GM12878 (cell line): ENCODE measurements around the gene RBM48.
"Not testable (repeated sequence)": the region's sequence is repeated elsewhere in the genome, so short reads cannot be mapped to it uniquely, and the experiment has no call there.

Experiments
- CEBPB ChIP-seq, 2 experiments: fragments of 150-350 bp in 1 of 2; IDR thresholded peaks; 2 replicates each; pipeline ENCODE4 v1.6.1; 2012 to 2014; ENCODE audit warnings: low read depth in 2 of 2, low read length in 2 of 2, borderline replicate concordance in 1 of 2, inconsistent platforms in 1 of 2
- CREB1 ChIP-seq: IDR thresholded peaks from 2 replicates; pipeline ENCODE4 v1.6.1; 2012; ENCODE audit warnings: low read depth, mild to moderate bottlenecking, inconsistent platforms
- EP300 ChIP-seq, 2 experiments: fragments of 150-350 bp in 1 of 2; IDR thresholded peaks; 2 replicates each; pipeline ENCODE4 v1.6.1; 2011 to 2012; ENCODE audit warnings: low read depth in 2 of 2, low read length in 2 of 2, borderline replicate concordance in 1 of 2, improper control_type of control experiment in 1 of 2, inconsistent platforms in 1 of 2; ENCODE audit not compliant: control insufficient read depth in 1 of 2
- JUND ChIP-seq: IDR thresholded peaks from 2 replicates; pipeline ENCODE4 v1.6.1; 2012; ENCODE audit warnings: low read depth, mild to moderate bottlenecking, low read length, improper control_type of control experiment, moderate library complexity
- MXI1 ChIP-seq: fragments of 150-350 bp; IDR thresholded peaks from 2 replicates; pipeline ENCODE4 v1.6.1; 2011; ENCODE audit warnings: low read depth, mild to moderate bottlenecking, inconsistent platforms, low read length, improper control_type of control experiment
- POLR2A ChIP-seq: IDR thresholded peaks from 2 replicates; pipeline ENCODE4 v1.6.1; 2011; ENCODE audit warnings: low read depth, mild to moderate bottlenecking, low read length
- TAF1 ChIP-seq: IDR thresholded peaks from 2 replicates; pipeline ENCODE4 v1.6.1; 2011; ENCODE audit warnings: mild to moderate bottlenecking, low read depth, low read length, borderline replicate concordance
- YY1 ChIP-seq: IDR thresholded peaks from 2 replicates; pipeline ENCODE4 v1.6.1; 2011; ENCODE audit warnings: low read depth, mild to moderate bottlenecking, low read length
- ZNF207 ChIP-seq: fragments of 450-650 bp; IDR thresholded peaks from 2 replicates; pipeline ENCODE4 v1.6.1; 2014; ENCODE audit warnings: antibody characterized with exemption, mild to moderate bottlenecking, borderline replicate concordance
- TF ChIP-seq, protein P1 (sequence below): IDR thresholded peaks from 2 replicates; pipeline ENCODE4 v1.6.1; 2012; ENCODE audit warnings: mild to moderate bottlenecking, low read depth, low read length
- TF ChIP-seq, protein P2 (sequence below): fragments of 450-650 bp; IDR thresholded peaks from 2 replicates; pipeline ENCODE4 v1.6.1; 2017; ENCODE audit warnings: mild to moderate bottlenecking
- TF ChIP-seq, protein P3 (sequence below), 3 experiments: IDR thresholded peaks in 2 of 3; conservative IDR thresholded peaks in 1 of 3; 2 replicates each; pipeline ENCODE4 v1.5.1; 2011; ENCODE audit warnings: low read depth in 3 of 3, low read length in 3 of 3, mild to moderate bottlenecking in 3 of 3, control low read depth in 2 of 3, moderate library complexity in 2 of 3, inconsistent platforms in 1 of 3, mixed read lengths in 1 of 3; ENCODE audit not compliant: control insufficient read depth in 2 of 3, insufficient read depth in 1 of 3; ENCODE audit errors: extremely low read depth in 1 of 3
- TF ChIP-seq, protein P4 (sequence below): fragments of 450-650 bp; IDR thresholded peaks from 2 replicates; pipeline ENCODE4 v1.6.1; 2017; ENCODE audit warnings: mild to moderate bottlenecking, moderate library complexity

DNA sequence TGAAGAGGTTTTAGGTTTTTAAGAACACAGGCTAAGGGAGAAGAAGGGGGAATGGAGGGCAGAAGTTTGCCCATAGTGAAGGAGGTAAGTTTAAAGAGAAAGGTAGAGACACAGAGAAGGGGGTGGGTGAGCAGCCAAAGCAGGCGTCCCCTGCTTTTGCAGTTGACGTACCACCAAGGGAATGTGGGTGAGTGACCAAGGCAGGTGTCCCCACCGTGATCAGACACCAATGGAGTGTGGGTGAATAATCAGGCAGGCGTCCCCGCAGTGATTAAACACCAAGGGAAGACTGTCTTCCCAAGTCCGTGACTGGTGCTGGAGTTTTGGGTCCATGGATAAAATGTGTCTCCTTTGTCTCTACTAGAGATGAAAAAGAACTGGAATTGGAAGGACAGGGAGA lies 44.4 kb upstream of the RBM48 start:
- TF ChIP-seq CREB1; CEBPB (IDR thresholded peaks at IDR 0.05; ENCODE audit: borderline replicate concordance in 1 of 2, low read depth in 2 of 2, low read length in 2 of 2); ZNF207; POLR2A; TAF1; JUND; MXI1; YY1; EP300 (IDR thresholded peaks at IDR 0.05; ENCODE audit: borderline replicate concordance in 1 of 2, control insufficient read depth in 1 of 2, low read depth in 2 of 2, low read length in 2 of 2): not testable (repeated sequence)
- TF ChIP-seq, protein P1, sequence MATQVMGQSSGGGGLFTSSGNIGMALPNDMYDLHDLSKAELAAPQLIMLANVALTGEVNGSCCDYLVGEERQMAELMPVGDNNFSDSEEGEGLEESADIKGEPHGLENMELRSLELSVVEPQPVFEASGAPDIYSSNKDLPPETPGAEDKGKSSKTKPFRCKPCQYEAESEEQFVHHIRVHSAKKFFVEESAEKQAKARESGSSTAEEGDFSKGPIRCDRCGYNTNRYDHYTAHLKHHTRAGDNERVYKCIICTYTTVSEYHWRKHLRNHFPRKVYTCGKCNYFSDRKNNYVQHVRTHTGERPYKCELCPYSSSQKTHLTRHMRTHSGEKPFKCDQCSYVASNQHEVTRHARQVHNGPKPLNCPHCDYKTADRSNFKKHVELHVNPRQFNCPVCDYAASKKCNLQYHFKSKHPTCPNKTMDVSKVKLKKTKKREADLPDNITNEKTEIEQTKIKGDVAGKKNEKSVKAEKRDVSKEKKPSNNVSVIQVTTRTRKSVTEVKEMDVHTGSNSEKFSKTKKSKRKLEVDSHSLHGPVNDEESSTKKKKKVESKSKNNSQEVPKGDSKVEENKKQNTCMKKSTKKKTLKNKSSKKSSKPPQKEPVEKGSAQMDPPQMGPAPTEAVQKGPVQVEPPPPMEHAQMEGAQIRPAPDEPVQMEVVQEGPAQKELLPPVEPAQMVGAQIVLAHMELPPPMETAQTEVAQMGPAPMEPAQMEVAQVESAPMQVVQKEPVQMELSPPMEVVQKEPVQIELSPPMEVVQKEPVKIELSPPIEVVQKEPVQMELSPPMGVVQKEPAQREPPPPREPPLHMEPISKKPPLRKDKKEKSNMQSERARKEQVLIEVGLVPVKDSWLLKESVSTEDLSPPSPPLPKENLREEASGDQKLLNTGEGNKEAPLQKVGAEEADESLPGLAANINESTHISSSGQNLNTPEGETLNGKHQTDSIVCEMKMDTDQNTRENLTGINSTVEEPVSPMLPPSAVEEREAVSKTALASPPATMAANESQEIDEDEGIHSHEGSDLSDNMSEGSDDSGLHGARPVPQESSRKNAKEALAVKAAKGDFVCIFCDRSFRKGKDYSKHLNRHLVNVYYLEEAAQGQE, result not testable (repeated sequence)
- TF ChIP-seq, protein P2, sequence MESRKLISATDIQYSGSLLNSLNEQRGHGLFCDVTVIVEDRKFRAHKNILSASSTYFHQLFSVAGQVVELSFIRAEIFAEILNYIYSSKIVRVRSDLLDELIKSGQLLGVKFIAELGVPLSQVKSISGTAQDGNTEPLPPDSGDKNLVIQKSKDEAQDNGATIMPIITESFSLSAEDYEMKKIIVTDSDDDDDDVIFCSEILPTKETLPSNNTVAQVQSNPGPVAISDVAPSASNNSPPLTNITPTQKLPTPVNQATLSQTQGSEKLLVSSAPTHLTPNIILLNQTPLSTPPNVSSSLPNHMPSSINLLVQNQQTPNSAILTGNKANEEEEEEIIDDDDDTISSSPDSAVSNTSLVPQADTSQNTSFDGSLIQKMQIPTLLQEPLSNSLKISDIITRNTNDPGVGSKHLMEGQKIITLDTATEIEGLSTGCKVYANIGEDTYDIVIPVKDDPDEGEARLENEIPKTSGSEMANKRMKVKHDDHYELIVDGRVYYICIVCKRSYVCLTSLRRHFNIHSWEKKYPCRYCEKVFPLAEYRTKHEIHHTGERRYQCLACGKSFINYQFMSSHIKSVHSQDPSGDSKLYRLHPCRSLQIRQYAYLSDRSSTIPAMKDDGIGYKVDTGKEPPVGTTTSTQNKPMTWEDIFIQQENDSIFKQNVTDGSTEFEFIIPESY, result not testable (repeated sequence)
- TF ChIP-seq, protein P3, sequence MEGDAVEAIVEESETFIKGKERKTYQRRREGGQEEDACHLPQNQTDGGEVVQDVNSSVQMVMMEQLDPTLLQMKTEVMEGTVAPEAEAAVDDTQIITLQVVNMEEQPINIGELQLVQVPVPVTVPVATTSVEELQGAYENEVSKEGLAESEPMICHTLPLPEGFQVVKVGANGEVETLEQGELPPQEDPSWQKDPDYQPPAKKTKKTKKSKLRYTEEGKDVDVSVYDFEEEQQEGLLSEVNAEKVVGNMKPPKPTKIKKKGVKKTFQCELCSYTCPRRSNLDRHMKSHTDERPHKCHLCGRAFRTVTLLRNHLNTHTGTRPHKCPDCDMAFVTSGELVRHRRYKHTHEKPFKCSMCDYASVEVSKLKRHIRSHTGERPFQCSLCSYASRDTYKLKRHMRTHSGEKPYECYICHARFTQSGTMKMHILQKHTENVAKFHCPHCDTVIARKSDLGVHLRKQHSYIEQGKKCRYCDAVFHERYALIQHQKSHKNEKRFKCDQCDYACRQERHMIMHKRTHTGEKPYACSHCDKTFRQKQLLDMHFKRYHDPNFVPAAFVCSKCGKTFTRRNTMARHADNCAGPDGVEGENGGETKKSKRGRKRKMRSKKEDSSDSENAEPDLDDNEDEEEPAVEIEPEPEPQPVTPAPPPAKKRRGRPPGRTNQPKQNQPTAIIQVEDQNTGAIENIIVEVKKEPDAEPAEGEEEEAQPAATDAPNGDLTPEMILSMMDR (IDR thresholded peaks at IDR 0.05 in 2 of 3, conservative IDR thresholded peaks at IDR 0.05 in 1 of 3; ENCODE audit: control insufficient read depth in 2 of 3, extremely low read depth in 1 of 3, insufficient read depth in 1 of 3, low read depth in 3 of 3, low read length in 3 of 3), result not testable (repeated sequence)
- TF ChIP-seq, protein P4, sequence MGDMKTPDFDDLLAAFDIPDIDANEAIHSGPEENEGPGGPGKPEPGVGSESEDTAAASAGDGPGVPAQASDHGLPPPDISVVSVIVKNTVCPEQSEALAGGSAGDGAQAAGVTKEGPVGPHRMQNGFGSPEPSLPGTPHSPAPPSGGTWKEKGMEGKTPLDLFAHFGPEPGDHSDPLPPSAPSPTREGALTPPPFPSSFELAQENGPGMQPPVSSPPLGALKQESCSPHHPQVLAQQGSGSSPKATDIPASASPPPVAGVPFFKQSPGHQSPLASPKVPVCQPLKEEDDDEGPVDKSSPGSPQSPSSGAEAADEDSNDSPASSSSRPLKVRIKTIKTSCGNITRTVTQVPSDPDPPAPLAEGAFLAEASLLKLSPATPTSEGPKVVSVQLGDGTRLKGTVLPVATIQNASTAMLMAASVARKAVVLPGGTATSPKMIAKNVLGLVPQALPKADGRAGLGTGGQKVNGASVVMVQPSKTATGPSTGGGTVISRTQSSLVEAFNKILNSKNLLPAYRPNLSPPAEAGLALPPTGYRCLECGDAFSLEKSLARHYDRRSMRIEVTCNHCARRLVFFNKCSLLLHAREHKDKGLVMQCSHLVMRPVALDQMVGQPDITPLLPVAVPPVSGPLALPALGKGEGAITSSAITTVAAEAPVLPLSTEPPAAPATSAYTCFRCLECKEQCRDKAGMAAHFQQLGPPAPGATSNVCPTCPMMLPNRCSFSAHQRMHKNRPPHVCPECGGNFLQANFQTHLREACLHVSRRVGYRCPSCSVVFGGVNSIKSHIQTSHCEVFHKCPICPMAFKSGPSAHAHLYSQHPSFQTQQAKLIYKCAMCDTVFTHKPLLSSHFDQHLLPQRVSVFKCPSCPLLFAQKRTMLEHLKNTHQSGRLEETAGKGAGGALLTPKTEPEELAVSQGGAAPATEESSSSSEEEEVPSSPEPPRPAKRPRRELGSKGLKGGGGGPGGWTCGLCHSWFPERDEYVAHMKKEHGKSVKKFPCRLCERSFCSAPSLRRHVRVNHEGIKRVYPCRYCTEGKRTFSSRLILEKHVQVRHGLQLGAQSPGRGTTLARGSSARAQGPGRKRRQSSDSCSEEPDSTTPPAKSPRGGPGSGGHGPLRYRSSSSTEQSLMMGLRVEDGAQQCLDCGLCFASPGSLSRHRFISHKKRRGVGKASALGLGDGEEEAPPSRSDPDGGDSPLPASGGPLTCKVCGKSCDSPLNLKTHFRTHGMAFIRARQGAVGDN, result not testable (repeated sequence)
